ENCODE measurements around the gene TRHDE.

DNA sequence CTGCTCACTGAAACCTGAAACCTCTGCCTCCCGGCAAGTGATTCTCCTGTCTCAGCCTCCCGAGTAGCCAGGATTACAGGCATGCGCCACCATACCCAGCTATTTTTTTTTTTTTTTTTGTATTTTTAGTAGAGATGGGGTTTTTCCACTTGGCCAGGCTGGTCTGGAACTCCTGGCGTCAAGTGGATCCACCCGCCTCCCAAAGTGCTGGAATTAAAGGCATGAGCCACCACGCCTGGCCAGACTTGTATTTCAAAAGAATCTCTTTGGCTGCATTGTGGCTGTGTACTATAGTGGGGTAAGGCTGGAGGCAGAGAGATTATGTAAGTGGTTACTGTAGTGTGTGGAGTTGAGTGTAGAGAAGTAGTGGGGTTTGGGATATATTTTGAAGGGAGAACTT lies 35.1 kb downstream of the TRHDE start:
- TF ChIP-seq, protein P1, sequence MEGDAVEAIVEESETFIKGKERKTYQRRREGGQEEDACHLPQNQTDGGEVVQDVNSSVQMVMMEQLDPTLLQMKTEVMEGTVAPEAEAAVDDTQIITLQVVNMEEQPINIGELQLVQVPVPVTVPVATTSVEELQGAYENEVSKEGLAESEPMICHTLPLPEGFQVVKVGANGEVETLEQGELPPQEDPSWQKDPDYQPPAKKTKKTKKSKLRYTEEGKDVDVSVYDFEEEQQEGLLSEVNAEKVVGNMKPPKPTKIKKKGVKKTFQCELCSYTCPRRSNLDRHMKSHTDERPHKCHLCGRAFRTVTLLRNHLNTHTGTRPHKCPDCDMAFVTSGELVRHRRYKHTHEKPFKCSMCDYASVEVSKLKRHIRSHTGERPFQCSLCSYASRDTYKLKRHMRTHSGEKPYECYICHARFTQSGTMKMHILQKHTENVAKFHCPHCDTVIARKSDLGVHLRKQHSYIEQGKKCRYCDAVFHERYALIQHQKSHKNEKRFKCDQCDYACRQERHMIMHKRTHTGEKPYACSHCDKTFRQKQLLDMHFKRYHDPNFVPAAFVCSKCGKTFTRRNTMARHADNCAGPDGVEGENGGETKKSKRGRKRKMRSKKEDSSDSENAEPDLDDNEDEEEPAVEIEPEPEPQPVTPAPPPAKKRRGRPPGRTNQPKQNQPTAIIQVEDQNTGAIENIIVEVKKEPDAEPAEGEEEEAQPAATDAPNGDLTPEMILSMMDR (conservative IDR thresholded peaks at IDR 0.05): no peak
- TF ChIP-seq EZH2 (IDR thresholded peaks at IDR 0.05; ENCODE audit: low read depth): no peak

Measured in PC-9 (cell line).